HUES64 (cell line): ENCODE data around the gene PPTC7.
"Not testable (repeated sequence)": the region's sequence is repeated elsewhere in the genome, so short reads cannot be mapped to it uniquely, and the experiment has no call there.

Source experiments
- H3K27ac ChIP-seq: 2 replicates; pipeline ENCODE4 v1.7.0; 2013; ENCODE audit warnings: low read depth, low read length, inconsistent platforms
- H3K27me3 ChIP-seq: 2 replicates; pipeline ENCODE4 v1.6.1; 2013; ENCODE audit warnings: mild to moderate bottlenecking, low read length; ENCODE audit not compliant: insufficient read depth
- H3K36me3 ChIP-seq: 2 replicates; pipeline ENCODE4 v1.6.1; 2013; ENCODE audit warnings: mild to moderate bottlenecking, low read length; ENCODE audit not compliant: insufficient read depth
- H3K4me1 ChIP-seq: 2 replicates; pipeline ENCODE4 v1.6.1; 2013; ENCODE audit warnings: mild to moderate bottlenecking, low read length, moderate library complexity; ENCODE audit not compliant: insufficient read depth
- H3K4me3 ChIP-seq: 2 replicates; pipeline ENCODE4 v1.5.1; 2013; ENCODE audit warnings: mild to moderate bottlenecking, low read length, moderate library complexity
- H3K9ac ChIP-seq: 2 replicates; pipeline ENCODE4 v1.6.1; 2013; ENCODE audit warnings: mild to moderate bottlenecking, low read depth, low read length
- H3K9me3 ChIP-seq: 2 replicates; pipeline ENCODE4 v1.6.1; 2013; ENCODE audit warnings: low read depth, low read length; ENCODE audit not compliant: insufficient read depth
- WGBS: fragments of 150-250, 120-280 bp; methylation state at CpG from one replicate; pipeline ENCODE4 v1.1.7; 2013; ENCODE audit warnings: missing lambda C conversion rate; 5-methylcytosine and 5-hydroxymethylcytosine counted together

Gene PPTC7

GRCh38 chr12:110569838-110570237 lies 13.3 kb downstream of the PPTC7 start:
- H3K4me3 ChIP-seq, H3K9ac ChIP-seq, H3K4me1 ChIP-seq, H3K27me3 ChIP-seq, H3K36me3 ChIP-seq, H3K27ac ChIP-seq: not testable (repeated sequence)
- H3K9me3 ChIP-seq, result peaks cover 20% of the 10 kb centered on the region
- no CpG with 5 or more reads among the region's 2 CpGs for WGBS

- H3K36me3 ChIP-seq, result 0 out of 2 replicates have a peak, but pooled peaks cover 3% of the 10 kb centered on the region
- WGBS, result 93% methylated on average over 5 of the region's 6 CpGs
- H3K4me1 ChIP-seq, result no peaks in the 10 kb centered on the region
- H3K27me3 ChIP-seq, result no peaks in the 10 kb centered on the region
- H3K9me3 ChIP-seq, result peaks cover 20% of the 10 kb centered on the region
- no peak overlapping the region for H3K9ac ChIP-seq
- H3K4me3 ChIP-seq, result no peak overlapping the region
- H3K27ac ChIP-seq, result no peak overlapping the region
Measured at GRCh38 chr12:110568752-110569151, 14.4 kb downstream of the PPTC7 start.

GRCh38 chr12:110566993-110567392 lies 16.1 kb downstream of the PPTC7 start:
- Histone ChIP-seq H3K4me1 (no peaks in the 10 kb centered on the region), H3K4me3 (no peak overlapping the region), H3K27ac (no peak overlapping the region), H3K9ac (no peak overlapping the region), H3K9me3 (peaks cover 15% of the 10 kb centered on the region), H3K27me3 (no peaks in the 10 kb centered on the region), H3K36me3 (0 out of 2 replicates have a peak, but pooled peaks cover 3% of the 10 kb centered on the region)
- WGBS, result 92% methylated on average over 5 of the region's 5 CpGs

GRCh38 chr12:110565894-110566871 lies 16.9 kb downstream of the PPTC7 start:
- H3K9ac ChIP-seq, result no peak overlapping the region
- no peak overlapping the region; the same call in 1 of the 2 replicates for H3K27ac ChIP-seq
- no peaks in the 10 kb centered on the region for H3K27me3 ChIP-seq
- no peaks in the 10 kb centered on the region for H3K4me1 ChIP-seq
- 92% methylated on average over 8 of the region's 8 CpGs for WGBS
- 0 out of 2 replicates have a peak, but pooled peaks cover 3% of the 10 kb centered on the region for H3K36me3 ChIP-seq
- no peak overlapping the region for H3K4me3 ChIP-seq
- peaks cover 7% of the 10 kb centered on the region for H3K9me3 ChIP-seq

- Histone ChIP-seq H3K9ac (no peak overlapping the region), H3K27me3 (no peaks in the 10 kb centered on the region), H3K27ac (no peak overlapping the region), H3K9me3 (peaks cover 3% of the 10 kb centered on the region; the same call in 1 of the 2 replicates), H3K4me1 (no peaks in the 10 kb centered on the region), H3K4me3 (no peak overlapping the region), H3K36me3 (0 out of 2 replicates have a peak, but pooled peaks cover under 1% of the 10 kb centered on the region)
- WGBS, result 99% methylated on average over 3 of the region's 8 CpGs
Measured at GRCh38 chr12:110564471-110564991, 18.6 kb downstream of the PPTC7 start.

- Histone ChIP-seq H3K9me3 (no peaks in the 10 kb centered on the region), H3K27me3 (no peaks in the 10 kb centered on the region), H3K27ac (no peak overlapping the region), H3K9ac (no peak overlapping the region), H3K4me3 (no peak overlapping the region), H3K4me1 (no peaks in the 10 kb centered on the region), H3K36me3 (no peaks in the 10 kb centered on the region)
Measured at GRCh38 chr12:110563702-110564470, 19.2 kb downstream of the PPTC7 start.

- not testable (repeated sequence) for H3K4me3 ChIP-seq, H3K36me3 ChIP-seq, H3K9ac ChIP-seq, H3K27me3 ChIP-seq, H3K4me1 ChIP-seq, H3K9me3 ChIP-seq, H3K27ac ChIP-seq
- WGBS, result 94% methylated on average over 5 of the region's 5 CpGs
Measured at GRCh38 chr12:110562386-110562785, 20.7 kb downstream of the PPTC7 start.

GRCh38 chr12:110561471-110562201 lies 21.5 kb downstream of the PPTC7 start:
- Histone ChIP-seq H3K4me3 (no peak overlapping the region), H3K9me3 (no peaks in the 10 kb centered on the region), H3K27me3 (no peaks in the 10 kb centered on the region), H3K27ac (no peak overlapping the region), H3K4me1 (no peaks in the 10 kb centered on the region), H3K36me3 (no peaks in the 10 kb centered on the region), H3K9ac (no peak overlapping the region)
- 94% methylated on average over 15 of the region's 15 CpGs for WGBS

GRCh38 chr12:110560946-110561345 lies 22.2 kb downstream of the PPTC7 start:
- H3K4me3 ChIP-seq, result no peak overlapping the region
- 81% methylated on average over 1 of the region's 1 CpG for WGBS
- H3K4me1 ChIP-seq, result no peaks in the 10 kb centered on the region
- no peak overlapping the region for H3K27ac ChIP-seq
- no peaks in the 10 kb centered on the region for H3K27me3 ChIP-seq
- H3K9me3 ChIP-seq, result no peaks in the 10 kb centered on the region
- H3K9ac ChIP-seq, result no peak overlapping the region
- no peaks in the 10 kb centered on the region for H3K36me3 ChIP-seq

- Histone ChIP-seq H3K27me3 (no peaks in the 10 kb centered on the region), H3K36me3 (no peaks in the 10 kb centered on the region), H3K4me1 (no peaks in the 10 kb centered on the region), H3K9ac (no peak overlapping the region), H3K4me3 (no peak overlapping the region), H3K9me3 (no peaks in the 10 kb centered on the region), H3K27ac (no peak overlapping the region)
- WGBS, result 95% methylated on average over 4 of the region's 5 CpGs
Measured at GRCh38 chr12:110560048-110560447, 23.1 kb downstream of the PPTC7 start.
